Esophagus muscularis mucosa (tissue), 4 donors: Measurements from ENCODE around the gene CNOT8.

Experiments used
- CTCF ChIP-seq, 3 experiments: fragments of 200-600 bp in 2 of 3; fragments of 450-650 bp in 1 of 3; sonication (generic) in 2 of 3; IDR thresholded peaks; one replicate each; pipeline ENCODE4 v1.5.1; 2017 to 2019; ENCODE audit warnings: antibody characterized with exemption in 3 of 3, mild to moderate bottlenecking in 2 of 3, moderate library complexity in 1 of 3
- EP300 ChIP-seq: sonication (generic); formaldehyde crosslinking; IDR thresholded peaks from one replicate; pipeline ENCODE4 v1.6.1; 2017; ENCODE audit warnings: antibody characterized with exemption
- POLR2A ChIP-seq: fragments of 450-650 bp; IDR thresholded peaks from one replicate; pipeline ENCODE4 v1.6.1; 2017; ENCODE audit warnings: antibody characterized with exemption, moderate library complexity, mild to moderate bottlenecking, low read depth
- POLR2AphosphoS5 ChIP-seq, 2 donors: sonication (generic); formaldehyde crosslinking; IDR thresholded peaks; one replicate each; pipeline ENCODE4 v1.6.1; 2017; ENCODE audit warnings: antibody characterized with exemption in 2 of 2

- TF ChIP-seq CTCF (IDR thresholded peaks at IDR 0.05) (no peak), POLR2A (no peak), EP300 (no peak), POLR2AphosphoS5 (IDR thresholded peaks at IDR 0.05) (no peak)
These were observed 40.9 kb downstream of the CNOT8 start for GRCh38 chr5:154899151-154899816.
